Endodermal cell (in vitro differentiated cells): ENCODE data around the gene CYP4B1. TPM values are rescaled to one million over a fixed set of nuclear protein-coding genes. Genes with fewer than 3 reads are reported as not detected.
"Not testable (repeated sequence)": the region's sequence is repeated elsewhere in the genome, so short reads cannot be mapped to it uniquely, and the experiment has no call there.

Experiments used
- DNase-seq: peaks from one replicate; pipeline ENCODE4 v3.0.0-alpha.2; 2017
- H3K27ac ChIP-seq: 2 replicates; pipeline ENCODE4 v1.5.1; 2013; ENCODE audit warnings: mild to moderate bottlenecking, low read depth, low read length, moderate library complexity
- H3K27me3 ChIP-seq: 2 replicates; pipeline ENCODE4 v1.6.1; 2013; ENCODE audit warnings: mild to moderate bottlenecking, low read length, moderate library complexity; ENCODE audit not compliant: insufficient read depth, control insufficient read depth, poor library complexity, severe bottlenecking
- H3K36me3 ChIP-seq: 2 replicates; pipeline ENCODE4 v1.7.0; 2013; ENCODE audit warnings: mild to moderate bottlenecking, low read length, moderate library complexity; ENCODE audit not compliant: control insufficient read depth, insufficient read depth
- H3K4me1 ChIP-seq: one replicate; pipeline ENCODE4 v1.7.0; 2013; ENCODE audit warnings: low read length; ENCODE audit not compliant: control insufficient read depth, insufficient read depth
- H3K4me3 ChIP-seq: 2 replicates; pipeline ENCODE4 v1.5.1; 2013; ENCODE audit warnings: mild to moderate bottlenecking, low read length, moderate library complexity
- H3K9ac ChIP-seq: 2 replicates; pipeline ENCODE4 v1.6.1; 2013; ENCODE audit warnings: mild to moderate bottlenecking, low read length, moderate library complexity; ENCODE audit not compliant: poor library complexity, severe bottlenecking; ENCODE audit errors: extremely low read depth
- H3K9me3 ChIP-seq: 2 replicates; pipeline ENCODE4 v1.6.1; 2013; ENCODE audit warnings: mild to moderate bottlenecking, low read length, moderate library complexity; ENCODE audit not compliant: control insufficient read depth
- H3K27ac Mint-ChIP-seq: 2 replicates; pipeline ENCODE4 v1.8.0; 2020; ENCODE audit warnings: mixed read lengths
- H3K27me3 Mint-ChIP-seq: 2 replicates; pipeline ENCODE4 v1.8.0; 2021; ENCODE audit warnings: mild to moderate bottlenecking, mixed read lengths; ENCODE audit not compliant: insufficient read depth
- H3K36me3 Mint-ChIP-seq: 2 replicates; pipeline ENCODE4 v1.8.0; 2020; ENCODE audit warnings: low read depth, mixed read lengths
- H3K4me1 Mint-ChIP-seq: 2 replicates; pipeline ENCODE4 v1.8.0; 2020; ENCODE audit warnings: mixed read lengths
- H3K4me3 Mint-ChIP-seq: 2 replicates; pipeline ENCODE4 v1.8.0; 2020; ENCODE audit warnings: mild to moderate bottlenecking, moderate library complexity, mixed read lengths
- H3K9me3 Mint-ChIP-seq: 2 replicates; pipeline ENCODE4 v1.8.0; 2020; ENCODE audit warnings: mild to moderate bottlenecking, mixed read lengths
- WGBS, 2 experiments: methylation state at CpG; one replicate each; pipeline versions ENCODE4 v1.1.5 to v1.1.7; 2013; ENCODE audit warnings: missing lambda C conversion rate in 2 of 2, mixed read lengths in 1 of 2; ENCODE audit not compliant: insufficient coverage in 1 of 2, insufficient read length in 1 of 2; 5-methylcytosine and 5-hydroxymethylcytosine counted together
- total RNA-seq, 2 donors: library from RNA; stranded (reverse); fragmentation: NEBNext Ultra II Directional in 1 of 2; extraction: Animal tissue kit (Norgen Biotek cat#: 25700) in 1 of 2; gene quantifications; 2 replicates in 1 of 2; 3 replicates in 1 of 2; pipeline ENCODE4 v1.2.1, GENCODE V29; 2021
- TF ChIP-seq, protein P1 (sequence below): fragments of 200-600 bp; sonication (generic); conservative IDR thresholded peaks from 2 replicates; pipeline ENCODE4 v1.5.0; 2021; ENCODE audit warnings: antibody characterized with exemption, mild to moderate bottlenecking

CYP4B1 gene
- total RNA-seq, 2 donors from 2014 or later, result 0.92 to 2.0 TPM

DNA sequence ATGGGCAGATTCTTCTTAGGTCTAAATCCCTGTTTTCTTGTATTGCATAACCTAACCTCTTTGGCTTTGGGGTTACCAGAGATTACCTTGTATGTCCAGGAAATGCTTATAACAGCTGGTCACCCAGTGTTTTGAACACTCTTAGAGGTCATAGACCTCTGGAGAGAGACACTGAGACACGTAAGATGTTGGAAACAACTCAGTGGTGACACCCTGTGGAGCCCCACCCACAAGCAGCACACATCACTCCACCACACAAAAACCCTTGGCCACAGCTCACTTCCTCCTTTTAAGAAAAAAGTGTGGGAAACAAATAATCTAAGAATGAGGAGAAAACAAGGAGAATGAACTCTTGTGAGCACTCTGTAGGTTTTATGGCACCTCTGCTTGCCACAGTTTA, 26.3 kb upstream of the CYP4B1 start:
- 85% methylated on average over 1 of the region's 1 CpG; no CpG with 5 or more reads in 1 of the 2 experiments for WGBS, 2 experiments
- TF ChIP-seq, protein P1, sequence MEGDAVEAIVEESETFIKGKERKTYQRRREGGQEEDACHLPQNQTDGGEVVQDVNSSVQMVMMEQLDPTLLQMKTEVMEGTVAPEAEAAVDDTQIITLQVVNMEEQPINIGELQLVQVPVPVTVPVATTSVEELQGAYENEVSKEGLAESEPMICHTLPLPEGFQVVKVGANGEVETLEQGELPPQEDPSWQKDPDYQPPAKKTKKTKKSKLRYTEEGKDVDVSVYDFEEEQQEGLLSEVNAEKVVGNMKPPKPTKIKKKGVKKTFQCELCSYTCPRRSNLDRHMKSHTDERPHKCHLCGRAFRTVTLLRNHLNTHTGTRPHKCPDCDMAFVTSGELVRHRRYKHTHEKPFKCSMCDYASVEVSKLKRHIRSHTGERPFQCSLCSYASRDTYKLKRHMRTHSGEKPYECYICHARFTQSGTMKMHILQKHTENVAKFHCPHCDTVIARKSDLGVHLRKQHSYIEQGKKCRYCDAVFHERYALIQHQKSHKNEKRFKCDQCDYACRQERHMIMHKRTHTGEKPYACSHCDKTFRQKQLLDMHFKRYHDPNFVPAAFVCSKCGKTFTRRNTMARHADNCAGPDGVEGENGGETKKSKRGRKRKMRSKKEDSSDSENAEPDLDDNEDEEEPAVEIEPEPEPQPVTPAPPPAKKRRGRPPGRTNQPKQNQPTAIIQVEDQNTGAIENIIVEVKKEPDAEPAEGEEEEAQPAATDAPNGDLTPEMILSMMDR, result no peak
- Mint-ChIP-seq H3K36me3 (no peaks in the 10 kb centered on the region), H3K27me3 (peaks cover 7% of the 10 kb centered on the region), H3K9me3 (peaks cover 81% of the 10 kb centered on the region), H3K4me3 (no peak overlapping the region), H3K4me1 (peaks cover 3% of the 10 kb centered on the region), H3K27ac (no peak overlapping the region)
- Histone ChIP-seq H3K36me3 (no peaks in the 10 kb centered on the region), H3K9me3 (peaks cover 87% of the 10 kb centered on the region), H3K4me3 (peak overlapping the region; percentile 2), H3K4me1 (no peaks in the 10 kb centered on the region), H3K27me3 (no peaks in the 10 kb centered on the region), H3K27ac (no peak overlapping the region), H3K9ac (no peak overlapping the region)
- DNase-seq, result no peak

DNA sequence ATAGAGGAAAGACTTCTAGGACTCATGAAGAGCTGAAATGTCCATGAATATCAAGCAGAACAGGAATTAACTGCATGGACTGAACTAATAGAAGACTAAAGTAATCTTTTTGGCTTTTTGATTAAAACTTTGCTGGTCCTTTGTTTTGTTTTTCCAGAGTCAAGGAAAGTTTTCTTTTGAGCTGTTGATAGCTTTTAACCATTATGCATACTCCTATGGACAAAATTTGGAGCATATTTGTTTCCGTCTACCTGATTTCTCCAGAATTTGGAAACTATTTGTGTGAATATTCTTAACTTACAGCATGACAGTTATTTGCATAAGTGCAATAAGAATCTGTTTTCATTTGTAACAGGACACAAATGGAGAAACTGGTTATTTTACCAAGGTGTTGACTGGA, 24.5 kb upstream of the CYP4B1 start:
- 100% methylated on average over 1 of the region's 1 CpG for WGBS, 2 experiments
- no peak overlapping the region for H3K27ac Mint-ChIP-seq
- Histone ChIP-seq H3K4me3 (no peak overlapping the region), H3K9ac (no peak overlapping the region), H3K27me3 (no peaks in the 10 kb centered on the region), H3K4me1 (no peaks in the 10 kb centered on the region), H3K27ac (no peak overlapping the region), H3K9me3 (peaks cover 71% of the 10 kb centered on the region), H3K36me3 (no peaks in the 10 kb centered on the region)
- no peak overlapping the region for H3K4me3 Mint-ChIP-seq
- H3K36me3 Mint-ChIP-seq, result no peaks in the 10 kb centered on the region
- DNase-seq, result no peak
- peaks cover 10% of the 10 kb centered on the region for H3K27me3 Mint-ChIP-seq
- TF ChIP-seq, protein P1, result no peak
- no peaks in the 10 kb centered on the region for H3K4me1 Mint-ChIP-seq
- H3K9me3 Mint-ChIP-seq, result peaks cover 77% of the 10 kb centered on the region

DNA sequence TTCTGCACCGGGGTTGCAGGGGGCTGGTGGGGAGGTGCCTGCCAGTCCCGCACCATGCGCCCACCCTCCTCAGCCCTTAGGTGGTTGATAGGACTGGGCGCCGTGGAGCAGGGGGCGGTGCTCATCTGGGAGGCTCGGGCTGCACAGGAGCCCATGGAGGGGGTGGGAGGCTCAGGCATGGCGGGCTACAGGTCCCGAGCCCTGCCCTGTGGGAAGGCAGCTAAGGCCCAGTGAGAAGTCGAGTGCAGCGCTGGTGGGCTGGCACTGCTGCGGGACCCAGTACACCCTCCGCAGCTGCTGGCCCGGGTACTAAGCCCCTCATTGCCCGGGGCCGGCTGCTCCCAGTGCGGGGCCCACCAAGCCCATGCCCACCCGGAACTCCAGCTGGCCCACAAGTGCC, 20.4 kb upstream of the CYP4B1 start:
- not testable (repeated sequence) for H3K4me1 Mint-ChIP-seq, H3K36me3 ChIP-seq, H3K27ac ChIP-seq, H3K4me3 ChIP-seq, H3K4me1 ChIP-seq, H3K4me3 Mint-ChIP-seq, H3K9ac ChIP-seq, H3K36me3 Mint-ChIP-seq, DNase-seq, H3K27ac Mint-ChIP-seq, H3K27me3 ChIP-seq
- peaks cover 20% of the 10 kb centered on the region for H3K27me3 Mint-ChIP-seq
- H3K9me3 Mint-ChIP-seq, result peaks cover 81% of the 10 kb centered on the region
- WGBS, 2 experiments, result 92 to 100% methylated on average over 4 to 18 of the region's 18 CpGs
- peaks cover 59% of the 10 kb centered on the region for H3K9me3 ChIP-seq

DNA sequence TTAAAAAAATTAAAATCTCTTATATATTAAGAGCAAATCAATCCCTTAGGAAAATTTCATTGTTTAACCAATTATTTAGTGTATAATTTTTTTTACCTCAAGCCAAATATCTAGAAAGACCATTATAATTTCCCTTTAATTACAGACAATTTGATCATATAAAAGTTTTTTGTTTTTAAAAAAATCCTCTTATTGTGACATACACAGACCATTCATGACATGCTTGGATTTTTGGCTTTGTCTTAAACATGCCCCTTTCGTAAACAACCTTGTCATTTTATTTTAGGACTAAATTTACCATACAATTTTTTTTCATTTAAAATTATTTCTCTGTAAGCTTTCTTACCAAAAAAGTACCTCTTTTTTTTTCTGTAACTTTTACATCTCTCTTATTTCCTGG, 14.2 kb upstream of the CYP4B1 start:
- TF ChIP-seq, protein P1, result no peak
- Mint-ChIP-seq H3K27me3 (peaks cover 15% of the 10 kb centered on the region), H3K4me1 (peaks cover 12% of the 10 kb centered on the region), H3K9me3 (peaks cover 82% of the 10 kb centered on the region), H3K36me3 (peaks cover 8% of the 10 kb centered on the region), H3K4me3 (no peak overlapping the region), H3K27ac (no peak overlapping the region)
- H3K4me3 ChIP-seq, result no peak overlapping the region
- WGBS, 2 experiments, result 70 to 92% methylated on average over 1 of the region's 1 CpG
- H3K27ac ChIP-seq, result no peak overlapping the region
- no peaks in the 10 kb centered on the region for H3K36me3 ChIP-seq
- DNase-seq, result no peak
- peaks cover 76% of the 10 kb centered on the region for H3K9me3 ChIP-seq
- no peaks in the 10 kb centered on the region for H3K27me3 ChIP-seq
- no peaks in the 10 kb centered on the region for H3K4me1 ChIP-seq
- no peak overlapping the region for H3K9ac ChIP-seq

DNA sequence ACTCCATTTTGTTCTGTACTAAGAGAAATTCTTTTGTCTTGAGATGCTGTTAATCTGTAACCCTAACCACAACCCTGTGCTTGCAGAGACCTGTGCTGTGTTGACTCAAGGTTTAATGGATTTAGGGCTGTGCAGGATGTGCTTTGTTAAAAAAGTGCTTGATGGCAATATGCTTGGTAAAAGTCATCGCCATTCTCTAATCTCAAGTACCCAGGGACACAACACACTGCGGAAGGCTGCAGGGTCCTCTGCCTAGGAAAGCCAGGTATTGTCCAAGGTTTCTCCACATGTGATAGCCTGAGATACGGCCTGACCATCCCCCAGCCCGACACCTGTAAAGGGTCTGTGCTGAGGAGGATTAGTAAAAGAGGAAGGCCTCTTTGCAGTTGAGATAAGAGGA, 10.2 kb upstream of the CYP4B1 start:
- not testable (repeated sequence) for H3K27me3 ChIP-seq, H3K36me3 Mint-ChIP-seq, H3K9ac ChIP-seq, H3K27me3 Mint-ChIP-seq, H3K36me3 ChIP-seq, H3K4me1 ChIP-seq, H3K27ac ChIP-seq, H3K4me3 ChIP-seq
- Mint-ChIP-seq H3K27ac (peak overlapping the region; percentile 90), H3K4me3 (peak overlapping the region; percentile 16), H3K9me3 (peaks cover 63% of the 10 kb centered on the region), H3K4me1 (peaks cover 28% of the 10 kb centered on the region)
- 52 to 67% methylated on average over 2 to 4 of the region's 4 CpGs for WGBS, 2 experiments
- peak; percentile 69 for DNase-seq
- peaks cover 59% of the 10 kb centered on the region for H3K9me3 ChIP-seq
